ENCODE measurements around the gene SLC9A7. TPM values are rescaled to one million over a fixed set of nuclear protein-coding genes. Genes with fewer than 3 reads are reported as not detected.
A peak's percentile ranks its signal among the peaks of the same experiment; 100 is the strongest.

The SLC9A7 gene
- total RNA-seq, 1 donor from 2014 or later, result 43.8 TPM

- H3K4me1 Mint-ChIP-seq, result peaks cover 12% of the 10 kb centered on the region
- no peak overlapping the region for H3K4me3 Mint-ChIP-seq
These were observed 116.8 kb downstream of the SLC9A7 start for GRCh38 chrX:46642145-46642544.

GRCh38 chrX:46637938-46638337 lies 121.0 kb downstream of the SLC9A7 start:
- no peak overlapping the region for H3K27ac Mint-ChIP-seq
- peaks cover 22% of the 10 kb centered on the region for H3K4me1 Mint-ChIP-seq
- H3K27me3 Mint-ChIP-seq, result no peaks in the 10 kb centered on the region
- no peak for DNase-seq
- intact Hi-C loops (cut with micrococcal nuclease), result loop anchor here (5.0 kb wide), 2 partner anchors 74 to 91 kb away; partner anchors contain the start of gene ZNF674
- H3K9me3 Mint-ChIP-seq, result no peaks in the 10 kb centered on the region
- H3K4me3 Mint-ChIP-seq, result no peak overlapping the region
- peaks cover 28% of the 10 kb centered on the region for H3K36me3 Mint-ChIP-seq (ENCODE audit: low read depth)

More at GRCh38 chrX:46642145-46642544, 116.8 kb downstream of the SLC9A7 start:
- Mint-ChIP-seq H3K9me3 (no peaks in the 10 kb centered on the region), H3K36me3 (ENCODE audit: low read depth) (peaks cover 24% of the 10 kb centered on the region), H3K27ac (no peak overlapping the region), H3K27me3 (no peaks in the 10 kb centered on the region)
- DNase-seq, result peak; percentile 70
- intact Hi-C loops (cut with micrococcal nuclease), result no loop called here

GRCh38 chrX:46636223-46636622 lies 122.7 kb downstream of the SLC9A7 start:
- Mint-ChIP-seq H3K9me3 (no peaks in the 10 kb centered on the region), H3K27me3 (no peaks in the 10 kb centered on the region), H3K27ac (peak overlapping the region; percentile 41), H3K36me3 (ENCODE audit: low read depth) (peaks cover 29% of the 10 kb centered on the region), H3K4me3 (no peak overlapping the region), H3K4me1 (peaks cover 16% of the 10 kb centered on the region)
- no peak for DNase-seq
- intact Hi-C loops (cut with micrococcal nuclease), result loop anchor here (5.0 kb wide), 2 partner anchors 76 to 89 kb away; partner anchors contain the start of gene ZNF674

- no peak for DNase-seq
- peak overlapping the region; percentile 87 for H3K27ac Mint-ChIP-seq
- intact Hi-C loops (cut with micrococcal nuclease), result loop anchor here (5.0 kb wide), 2 partner anchors 77 to 88 kb away; partner anchors contain the start of gene ZNF674
These were observed 123.7 kb downstream of the SLC9A7 start for GRCh38 chrX:46635186-46635585.

GRCh38 chrX:46634577-46634976 lies 124.3 kb downstream of the SLC9A7 start:
- Mint-ChIP-seq H3K9me3 (no peaks in the 10 kb centered on the region), H3K4me3 (peak overlapping the region; percentile 44), H3K27ac (peak overlapping the region; percentile 87), H3K4me1 (peaks cover 18% of the 10 kb centered on the region), H3K36me3 (ENCODE audit: low read depth) (peaks cover 36% of the 10 kb centered on the region), H3K27me3 (no peaks in the 10 kb centered on the region)
- intact Hi-C loops (cut with micrococcal nuclease), result no loop called here
- no peak for DNase-seq

More at GRCh38 chrX:46635186-46635585, 123.7 kb downstream of the SLC9A7 start:
- Mint-ChIP-seq H3K36me3 (ENCODE audit: low read depth) (peaks cover 31% of the 10 kb centered on the region), H3K27me3 (no peaks in the 10 kb centered on the region), H3K9me3 (no peaks in the 10 kb centered on the region), H3K4me3 (peak overlapping the region; percentile 44), H3K4me1 (peaks cover 16% of the 10 kb centered on the region)

GRCh38 chrX:46630141-46630540 lies 128.8 kb downstream of the SLC9A7 start:
- Mint-ChIP-seq H3K9me3 (no peaks in the 10 kb centered on the region), H3K27ac (peak overlapping the region; percentile 69), H3K4me1 (peaks cover 28% of the 10 kb centered on the region), H3K36me3 (ENCODE audit: low read depth) (peaks cover 39% of the 10 kb centered on the region), H3K4me3 (no peak overlapping the region), H3K27me3 (no peaks in the 10 kb centered on the region)
- no peak for DNase-seq
- intact Hi-C loops (cut with micrococcal nuclease), result no loop called here

- Mint-ChIP-seq H3K9me3 (no peaks in the 10 kb centered on the region), H3K27ac (peak overlapping the region; percentile 94), H3K4me1 (peaks cover 20% of the 10 kb centered on the region), H3K4me3 (peak overlapping the region; percentile 67), H3K27me3 (no peaks in the 10 kb centered on the region), H3K36me3 (ENCODE audit: low read depth) (peaks cover 34% of the 10 kb centered on the region)
- intact Hi-C loops (cut with micrococcal nuclease), result loop anchor here (2.0 to 10.0 kb wide), 4 partner anchors 18 to 166 kb away; partner anchors contain the start of gene CHST7
- peak; percentile 68 for DNase-seq
These were observed 130.2 kb downstream of the SLC9A7 start for GRCh38 chrX:46628460-46629371.

GRCh38 chrX:46627711-46628419 lies 131.1 kb downstream of the SLC9A7 start:
- DNase-seq, result peak; percentile 63
- intact Hi-C loops (cut with micrococcal nuclease), result loop anchor here (2.0 to 10.0 kb wide), 4 partner anchors 17 to 167 kb away; partner anchors contain the start of gene CHST7
- Mint-ChIP-seq H3K4me3 (peak overlapping the region; percentile 67), H3K27me3 (no peaks in the 10 kb centered on the region), H3K36me3 (ENCODE audit: low read depth) (peaks cover 36% of the 10 kb centered on the region), H3K4me1 (peaks cover 20% of the 10 kb centered on the region), H3K27ac (peak overlapping the region; percentile 94), H3K9me3 (no peaks in the 10 kb centered on the region)

GRCh38 chrX:46627062-46627461 lies 131.9 kb downstream of the SLC9A7 start:
- H3K4me1 Mint-ChIP-seq, result peaks cover 20% of the 10 kb centered on the region
- intact Hi-C loops (cut with micrococcal nuclease), result loop anchor here (10.0 kb wide), 1 partner anchor 168 kb away; no protein-coding TSS in a partner anchor
- no peaks in the 10 kb centered on the region for H3K9me3 Mint-ChIP-seq
- no peaks in the 10 kb centered on the region for H3K27me3 Mint-ChIP-seq
- peak overlapping the region; percentile 94 for H3K27ac Mint-ChIP-seq
- peak overlapping the region; percentile 55 for H3K4me3 Mint-ChIP-seq
- DNase-seq, result no peak
- peaks cover 40% of the 10 kb centered on the region for H3K36me3 Mint-ChIP-seq (ENCODE audit: low read depth)

GRCh38 chrX:46626566-46626965 lies 132.4 kb downstream of the SLC9A7 start:
- Mint-ChIP-seq H3K27me3 (no peaks in the 10 kb centered on the region), H3K36me3 (ENCODE audit: low read depth) (peaks cover 39% of the 10 kb centered on the region), H3K9me3 (no peaks in the 10 kb centered on the region), H3K4me1 (peaks cover 20% of the 10 kb centered on the region), H3K4me3 (peak overlapping the region; percentile 21), H3K27ac (peak overlapping the region; percentile 94)
- peak; percentile 70 for DNase-seq
- intact Hi-C loops (cut with micrococcal nuclease), result loop anchor here (10.0 kb wide), 1 partner anchor 168 kb away; no protein-coding TSS in a partner anchor

GRCh38 chrX:46624090-46624786 lies 134.7 kb downstream of the SLC9A7 start:
- H3K27me3 Mint-ChIP-seq, result no peaks in the 10 kb centered on the region
- no peaks in the 10 kb centered on the region for H3K9me3 Mint-ChIP-seq
- H3K36me3 Mint-ChIP-seq (ENCODE audit: low read depth), result peaks cover 40% of the 10 kb centered on the region
- H3K4me1 Mint-ChIP-seq, result peaks cover 19% of the 10 kb centered on the region
- no peak overlapping the region for H3K4me3 Mint-ChIP-seq
- intact Hi-C loops (cut with micrococcal nuclease), result loop anchor here (10.0 kb wide), 1 partner anchor 171 kb away; no protein-coding TSS in a partner anchor
- H3K27ac Mint-ChIP-seq, result no peak overlapping the region
- DNase-seq, result no peak

- intact Hi-C loops (cut with micrococcal nuclease), result loop anchor here (10.0 kb wide), 1 partner anchor 173 kb away; no protein-coding TSS in a partner anchor
These were observed 137.3 kb downstream of the SLC9A7 start for GRCh38 chrX:46621572-46621971.

GRCh38 chrX:46620505-46620904 lies 138.4 kb downstream of the SLC9A7 start:
- intact Hi-C loops (cut with micrococcal nuclease), result loop anchor here (10.0 kb wide), 1 partner anchor 174 kb away; no protein-coding TSS in a partner anchor
- H3K27ac Mint-ChIP-seq, result no peak overlapping the region
- H3K36me3 Mint-ChIP-seq (ENCODE audit: low read depth), result peaks cover 56% of the 10 kb centered on the region
- H3K27me3 Mint-ChIP-seq, result no peaks in the 10 kb centered on the region
- no peak for DNase-seq
- no peak overlapping the region for H3K4me3 Mint-ChIP-seq
- H3K4me1 Mint-ChIP-seq, result peaks cover 12% of the 10 kb centered on the region
- H3K9me3 Mint-ChIP-seq, result no peaks in the 10 kb centered on the region

More at GRCh38 chrX:46621572-46621971, 137.3 kb downstream of the SLC9A7 start:
- Mint-ChIP-seq H3K4me1 (peaks cover 13% of the 10 kb centered on the region), H3K27ac (no peak overlapping the region), H3K36me3 (ENCODE audit: low read depth) (peaks cover 54% of the 10 kb centered on the region), H3K4me3 (no peak overlapping the region), H3K27me3 (no peaks in the 10 kb centered on the region), H3K9me3 (no peaks in the 10 kb centered on the region)
- DNase-seq, result no peak
